Stomach smooth muscle (tissue), 2 donors: ENCODE results near the gene CXADR.

Source experiments
- H3K27ac ChIP-seq: one replicate; pipeline ENCODE4 v1.7.0; 2013; ENCODE audit warnings: mild to moderate bottlenecking, low read length, inconsistent platforms
- H3K27me3 ChIP-seq, 2 donors: one replicate each; pipeline ENCODE4 v1.7.0; 2013; ENCODE audit warnings: low read length in 2 of 2; ENCODE audit not compliant: insufficient read depth in 2 of 2, control insufficient read depth in 1 of 2
- H3K36me3 ChIP-seq, 2 donors: one replicate each; pipeline ENCODE4 v1.7.0; 2013; ENCODE audit warnings: low read length in 2 of 2; ENCODE audit not compliant: control insufficient read depth in 2 of 2, insufficient read depth in 2 of 2
- H3K4me1 ChIP-seq: one replicate; pipeline ENCODE4 v1.7.0; 2013; ENCODE audit warnings: low read length; ENCODE audit not compliant: control insufficient read depth, insufficient read depth
- H3K4me3 ChIP-seq, 2 donors: one replicate each; pipeline ENCODE4 v1.7.0; 2013; ENCODE audit warnings: low read length in 2 of 2
- H3K9ac ChIP-seq, 2 donors: one replicate each; pipeline ENCODE4 v1.7.0; 2013; ENCODE audit warnings: low read length in 2 of 2, mild to moderate bottlenecking in 1 of 2
- H3K9me3 ChIP-seq, 2 donors: one replicate each; pipeline ENCODE4 v1.7.0; 2013; ENCODE audit warnings: low read length in 2 of 2; ENCODE audit not compliant: control insufficient read depth in 2 of 2
- donor health status: healthy.
- donor health status: Pancreatic carcinoma.

Gene CXADR

DNA sequence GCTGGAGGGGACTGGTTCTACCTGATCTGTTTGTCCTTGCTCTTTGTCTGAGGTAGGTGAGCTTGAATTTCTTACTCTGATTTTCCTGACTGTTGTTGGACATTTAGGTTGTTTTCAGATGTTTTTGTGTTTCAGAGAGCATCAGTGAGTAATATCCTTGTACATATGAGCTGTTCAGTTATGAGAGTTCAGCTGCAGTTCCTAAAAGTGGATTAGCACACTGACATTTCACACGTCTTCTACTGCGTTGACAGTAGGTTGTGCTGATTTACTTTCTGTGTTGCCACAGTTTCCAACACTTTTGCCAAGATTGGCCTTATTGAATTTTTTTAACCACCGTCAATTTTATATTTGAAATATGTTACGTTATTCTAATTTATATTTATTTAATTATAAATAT, 27.7 kb downstream of the CXADR start:
- H3K9ac ChIP-seq: no peak overlapping the region
- H3K27ac ChIP-seq: no peak overlapping the region
- no peaks in the 10 kb centered on the region for H3K27me3 ChIP-seq
- H3K36me3 ChIP-seq: no peaks in the 10 kb centered on the region
- no peaks in the 10 kb centered on the region for H3K9me3 ChIP-seq
- no peaks in the 10 kb centered on the region for H3K4me1 ChIP-seq
- no peak overlapping the region for H3K4me3 ChIP-seq

DNA sequence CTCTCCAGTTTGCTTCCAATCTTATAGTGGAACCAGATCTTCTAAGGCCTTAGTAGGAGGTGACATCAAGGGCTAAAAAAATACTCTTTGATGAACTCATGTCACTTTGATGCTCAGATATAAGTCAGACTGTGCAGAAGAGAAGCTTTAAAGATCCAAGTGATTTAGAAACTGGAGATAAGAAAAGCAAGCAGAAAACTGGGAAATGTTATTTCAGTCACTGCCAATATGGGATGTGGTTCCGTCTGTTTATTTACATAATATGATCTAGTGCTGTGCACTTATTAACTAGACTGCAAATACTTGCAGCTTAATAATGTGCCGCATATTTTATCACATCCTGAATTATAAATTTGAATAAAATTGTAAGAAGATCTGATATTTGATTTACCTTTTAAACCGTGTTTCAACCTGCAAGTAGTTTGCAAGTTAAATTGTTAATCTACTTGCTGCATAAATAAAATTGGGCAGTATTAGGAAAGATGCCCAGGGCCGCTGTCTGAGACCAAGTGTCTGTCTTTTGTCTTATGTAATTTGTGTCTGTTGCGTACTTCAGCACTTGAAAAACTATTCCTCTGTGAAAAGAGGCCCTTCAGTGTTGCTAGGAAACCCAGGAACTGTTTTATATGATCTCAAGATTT, 29.6 kb downstream of the CXADR start:
- Histone ChIP-seq H3K27ac (no peak overlapping the region), H3K27me3 (no peaks in the 10 kb centered on the region), H3K4me3 (no peak overlapping the region), H3K36me3 (no peaks in the 10 kb centered on the region), H3K4me1 (no peaks in the 10 kb centered on the region), H3K9ac (no peak overlapping the region), H3K9me3 (no peaks in the 10 kb centered on the region)

DNA sequence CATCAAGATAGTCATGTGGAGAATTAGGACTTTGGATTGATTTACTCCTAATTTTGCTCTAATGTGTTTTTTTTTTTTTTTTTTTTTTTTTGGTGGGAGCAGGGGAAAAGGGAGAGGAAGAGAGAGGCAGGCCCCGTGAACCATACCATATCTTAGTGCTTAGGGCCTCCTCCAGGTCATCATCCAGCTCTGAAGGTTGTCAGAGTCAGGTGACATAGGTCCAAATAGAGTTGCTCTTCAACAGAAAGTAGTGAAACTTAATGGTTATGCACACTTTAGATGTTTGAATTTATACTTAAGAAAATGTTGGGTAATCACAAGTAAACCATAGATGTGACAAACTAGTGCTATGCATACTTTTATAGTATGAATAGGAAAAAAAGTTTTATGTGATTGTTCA, 32.2 kb downstream of the CXADR start:
- H3K27ac ChIP-seq: no peak overlapping the region
- no peak overlapping the region for H3K4me3 ChIP-seq
- H3K4me1 ChIP-seq: no peaks in the 10 kb centered on the region
- no peaks in the 10 kb centered on the region for H3K27me3 ChIP-seq
- no peaks in the 10 kb centered on the region for H3K36me3 ChIP-seq
- no peak overlapping the region for H3K9ac ChIP-seq
- H3K9me3 ChIP-seq: no peaks in the 10 kb centered on the region

DNA sequence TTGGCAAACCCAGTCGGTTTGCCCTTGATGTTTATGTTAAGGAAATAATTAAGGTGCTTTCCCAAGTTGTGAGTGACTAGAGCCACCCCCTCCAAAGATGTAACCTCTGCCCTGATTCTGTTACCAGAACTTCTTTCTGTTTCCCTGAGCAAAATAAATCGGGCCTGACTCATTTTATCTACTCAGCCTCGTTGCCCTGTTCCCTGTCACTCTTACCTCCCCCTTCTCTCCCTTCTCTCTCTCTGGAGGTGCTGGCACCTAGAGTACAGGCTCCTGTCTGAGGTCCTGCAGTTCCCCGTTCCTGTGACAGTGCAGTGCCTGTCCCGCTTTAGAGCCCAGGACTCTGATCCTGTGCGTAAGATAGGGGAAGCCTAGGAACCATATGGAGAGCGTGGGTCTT, 35.4 kb downstream of the CXADR start:
- Histone ChIP-seq H3K4me3 (no peak overlapping the region), H3K36me3 (no peaks in the 10 kb centered on the region), H3K27ac (no peak overlapping the region), H3K27me3 (no peaks in the 10 kb centered on the region), H3K9me3 (no peaks in the 10 kb centered on the region), H3K9ac (no peak overlapping the region), H3K4me1 (no peaks in the 10 kb centered on the region)

DNA sequence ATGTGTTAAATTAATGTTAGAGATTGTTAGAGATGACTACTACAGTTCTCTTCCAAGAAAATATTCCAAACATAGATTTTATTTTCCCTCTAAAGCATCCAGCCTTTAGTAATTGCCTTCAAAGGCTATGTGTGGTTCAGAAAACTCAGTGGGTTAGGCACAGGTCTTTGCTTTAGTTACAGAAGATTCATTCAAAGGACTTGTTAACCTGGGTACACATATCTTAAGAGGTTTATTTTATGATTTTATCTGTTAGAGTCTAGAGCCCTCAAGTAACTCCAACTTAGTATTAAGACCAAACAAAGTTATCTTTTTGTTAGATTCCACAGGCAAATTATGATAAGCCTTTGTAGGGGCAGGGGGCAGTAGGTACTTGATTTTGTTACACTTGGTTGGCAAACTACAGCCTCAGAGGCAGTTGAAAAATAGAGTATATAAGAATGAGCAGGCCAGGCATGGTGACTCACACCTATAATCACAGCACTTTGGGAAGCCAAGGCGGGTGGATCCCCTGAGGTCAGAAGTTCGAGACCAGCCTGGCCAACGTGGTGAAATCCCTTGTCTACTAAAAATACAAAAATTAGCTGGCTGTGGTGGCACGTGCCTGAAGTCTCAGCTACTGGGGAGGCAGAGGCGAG, 37.9 kb downstream of the CXADR start:
- no peak overlapping the region for H3K9ac ChIP-seq
- H3K4me3 ChIP-seq: no peak overlapping the region
- no peak overlapping the region for H3K27ac ChIP-seq
- H3K4me1 ChIP-seq: no peaks in the 10 kb centered on the region
- H3K27me3 ChIP-seq: no peaks in the 10 kb centered on the region
- no peaks in the 10 kb centered on the region for H3K36me3 ChIP-seq
- H3K9me3 ChIP-seq: no peaks in the 10 kb centered on the region

DNA sequence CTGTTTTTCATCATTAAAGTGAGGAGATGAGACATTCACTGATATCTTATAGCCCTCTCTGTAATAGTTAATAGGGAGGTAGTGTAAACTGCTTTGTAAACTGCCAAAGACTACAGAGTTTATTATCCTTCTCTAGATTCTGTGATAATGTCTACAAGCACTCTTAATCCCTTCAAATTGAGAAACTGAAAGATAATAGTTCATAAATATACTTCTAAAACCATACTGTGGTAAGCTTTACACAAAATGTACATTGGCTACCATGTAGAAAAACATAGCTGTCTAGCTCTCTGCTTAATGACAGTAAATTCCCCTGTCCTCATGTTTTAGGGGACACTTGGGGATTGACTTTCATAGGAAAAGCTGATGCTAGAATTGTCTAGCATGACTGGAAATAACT, 39.6 kb downstream of the CXADR start:
- Histone ChIP-seq H3K4me1 (no peaks in the 10 kb centered on the region), H3K9ac (no peak overlapping the region), H3K27ac (no peak overlapping the region), H3K36me3 (no peaks in the 10 kb centered on the region), H3K4me3 (no peak overlapping the region), H3K9me3 (no peaks in the 10 kb centered on the region), H3K27me3 (no peaks in the 10 kb centered on the region)

DNA sequence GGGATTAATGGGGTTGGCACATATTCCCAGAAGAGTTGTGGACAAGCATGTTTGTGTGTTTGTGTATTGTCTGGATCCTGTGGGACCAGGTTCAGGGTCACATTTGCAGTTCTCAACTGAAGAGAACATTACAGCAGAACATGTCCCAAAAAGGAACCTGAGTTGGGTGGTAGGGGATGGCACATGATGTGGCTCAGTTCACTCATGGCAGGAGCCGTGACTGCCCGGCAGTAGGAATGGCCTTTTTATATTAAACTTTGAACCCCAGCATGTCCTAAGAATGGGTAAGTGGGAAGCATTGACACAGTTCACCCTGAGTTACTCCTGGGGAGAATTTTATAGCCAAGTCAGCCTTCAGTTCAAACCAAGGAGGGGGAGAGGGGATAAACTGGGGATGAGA, 41.3 kb downstream of the CXADR start:
- Histone ChIP-seq H3K9me3 (no peaks in the 10 kb centered on the region), H3K36me3 (no peaks in the 10 kb centered on the region), H3K27ac (no peak overlapping the region), H3K4me3 (no peak overlapping the region), H3K9ac (no peak overlapping the region), H3K4me1 (no peaks in the 10 kb centered on the region), H3K27me3 (no peaks in the 10 kb centered on the region)

DNA sequence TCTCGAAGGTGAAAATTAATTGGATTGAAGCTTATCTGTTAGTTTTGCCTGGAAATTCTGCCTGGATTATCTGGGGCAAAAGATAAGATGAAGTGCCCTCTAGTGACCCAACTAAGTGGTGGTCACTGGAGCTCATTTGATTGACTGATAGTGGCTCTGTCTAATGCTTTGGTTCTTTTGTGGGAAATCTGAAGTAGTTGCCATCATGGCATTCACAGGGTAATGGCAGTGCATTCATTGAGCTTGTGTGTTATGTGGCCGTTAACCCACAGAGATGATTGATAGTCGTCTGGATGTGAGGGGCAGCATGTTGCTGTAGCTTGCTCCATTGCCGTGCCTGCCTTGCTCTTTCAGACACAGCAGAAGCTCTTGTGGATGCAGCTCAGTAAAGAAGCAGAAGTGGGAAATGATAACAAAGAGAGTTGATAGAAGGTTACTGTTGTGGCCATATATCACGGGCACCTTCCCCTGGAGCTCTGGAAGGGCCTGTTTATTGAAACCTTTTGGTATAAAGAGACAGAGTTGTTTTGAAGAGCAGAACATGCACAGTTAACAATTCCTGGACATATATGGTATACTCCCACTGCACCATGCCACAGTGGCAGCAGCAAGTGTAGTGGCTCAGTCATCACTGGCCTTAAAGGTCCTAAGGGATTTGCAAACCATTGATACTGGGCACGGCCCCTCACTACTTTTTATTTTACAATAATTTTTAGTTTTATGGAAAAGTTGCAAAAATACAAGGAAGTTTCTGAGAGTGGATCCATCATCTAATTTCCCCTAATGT, 42.0 kb downstream of the CXADR start:
- Histone ChIP-seq H3K4me3 (peak overlapping the region; percentile 16 to 17), H3K4me1 (no peaks in the 10 kb centered on the region), H3K9me3 (no peaks in the 10 kb centered on the region), H3K27me3 (no peaks in the 10 kb centered on the region), H3K27ac (no peak overlapping the region), H3K36me3 (no peaks in the 10 kb centered on the region), H3K9ac (no peak overlapping the region)

DNA sequence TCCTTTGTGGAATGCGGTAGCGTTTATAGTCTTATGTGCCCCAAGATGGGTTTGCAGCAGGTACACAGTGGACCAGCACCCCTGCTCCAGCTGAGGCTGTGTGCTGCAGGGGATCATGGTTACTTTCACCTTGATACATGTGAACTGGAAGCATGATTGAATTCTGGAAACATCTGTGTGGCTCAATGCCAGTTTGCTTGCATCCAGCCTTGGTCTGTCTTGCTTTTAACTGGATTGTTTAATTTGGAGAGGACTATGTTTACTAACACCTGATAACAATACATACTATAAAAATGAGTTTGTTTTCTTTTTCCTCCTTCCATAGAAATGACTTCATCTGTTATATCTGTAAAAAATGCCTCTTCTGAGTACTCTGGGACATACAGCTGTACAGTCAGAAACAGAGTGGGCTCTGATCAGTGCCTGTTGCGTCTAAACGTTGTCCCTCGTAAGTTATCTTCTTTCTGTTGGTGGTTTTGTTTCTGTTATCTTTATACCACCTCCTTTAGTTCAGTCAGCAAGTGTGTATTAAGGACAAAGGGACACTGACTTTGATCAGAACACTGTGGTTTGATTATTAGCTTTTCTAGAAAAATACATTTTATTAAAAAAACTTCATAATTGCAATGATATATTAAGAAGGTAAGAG, 47.7 kb downstream of the CXADR start:
- Histone ChIP-seq H3K9ac (no peak overlapping the region), H3K4me3 (no peak overlapping the region), H3K4me1 (no peaks in the 10 kb centered on the region), H3K27ac (no peak overlapping the region), H3K36me3 (no peaks in the 10 kb centered on the region), H3K9me3 (no peaks in the 10 kb centered on the region), H3K27me3 (no peaks in the 10 kb centered on the region)

DNA sequence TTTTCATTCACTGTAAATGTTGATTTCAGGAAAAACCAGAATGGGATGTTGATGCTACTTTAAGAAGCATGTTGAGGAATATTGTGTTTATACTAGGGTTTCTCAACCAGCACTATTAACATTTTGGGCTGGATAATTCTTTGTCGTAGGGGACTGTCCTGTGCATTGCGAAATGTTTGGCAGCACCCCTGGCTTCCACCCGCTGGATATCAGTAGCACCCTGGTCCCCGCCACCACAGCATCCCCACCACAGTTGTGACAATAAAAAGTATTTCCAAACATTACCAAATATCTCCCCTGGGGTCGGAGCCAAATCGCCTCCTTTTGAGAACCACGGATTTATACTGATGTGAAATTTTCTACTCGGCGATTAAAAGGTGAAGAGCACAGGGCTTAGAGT, 57.9 kb downstream of the CXADR start:
- Histone ChIP-seq H3K9ac (no peak overlapping the region), H3K9me3 (no peaks in the 10 kb centered on the region), H3K27me3 (peaks cover 0 to 2% of the 10 kb centered on the region in 2 donors), H3K4me1 (no peaks in the 10 kb centered on the region), H3K27ac (no peak overlapping the region), H3K36me3 (no peaks in the 10 kb centered on the region), H3K4me3 (no peak overlapping the region)
